Effector CD8-positive, alpha-beta T cell (primary cell): ENCODE measurements around the gene SCN1B.
"Not testable (repeated sequence)": the region's sequence is repeated elsewhere in the genome, so short reads cannot be mapped to it uniquely, and the experiment has no call there.

Experiments
- DNase-seq: peaks from one replicate; lab custom pipeline; 2025; lab: John Stamatoyannopoulos, UW

Gene SCN1B

DNA sequence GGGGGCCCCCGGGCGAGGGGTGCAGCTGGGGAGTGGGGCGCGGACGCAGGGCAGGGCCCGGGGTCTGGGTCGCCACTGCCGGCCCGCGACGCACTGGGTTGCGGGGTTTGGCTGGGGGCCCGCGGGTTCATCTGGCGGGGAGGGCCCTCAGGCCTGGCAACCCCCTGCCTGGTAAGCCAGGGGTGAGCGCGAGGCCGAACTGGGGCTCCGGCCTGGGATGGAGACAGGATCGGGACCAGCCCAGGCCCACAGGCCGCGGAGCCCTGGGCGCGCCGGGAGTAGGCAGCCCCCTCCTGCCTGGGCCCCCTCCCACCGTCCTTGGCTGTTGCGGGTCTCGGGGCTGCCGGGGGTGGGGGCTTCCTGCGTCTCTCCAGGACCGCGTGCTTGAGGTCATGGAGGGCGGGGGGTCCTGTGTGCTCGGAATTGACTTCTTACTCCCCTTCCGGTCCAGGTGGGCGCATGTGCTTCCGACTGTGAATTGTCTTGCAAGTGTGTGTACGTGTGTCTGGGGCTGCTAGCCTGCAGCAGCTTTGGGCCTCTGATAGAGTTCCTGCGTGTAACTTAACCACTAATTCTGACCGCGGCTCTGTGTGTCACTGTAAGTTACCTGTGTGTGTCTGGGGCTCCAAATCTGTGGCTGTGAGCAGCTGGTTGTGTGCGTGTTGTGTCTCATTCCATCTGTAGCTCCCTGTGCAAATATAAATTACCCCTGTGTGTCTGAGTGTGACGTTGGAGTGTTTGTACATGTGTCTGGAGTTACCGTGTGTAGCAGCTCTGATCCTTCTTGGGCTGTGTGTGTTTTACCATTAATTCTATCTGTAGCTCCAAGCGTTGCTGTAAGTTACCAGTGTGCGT, 29.4 kb upstream of the SCN1B start:
- no peak for DNase-seq

DNA sequence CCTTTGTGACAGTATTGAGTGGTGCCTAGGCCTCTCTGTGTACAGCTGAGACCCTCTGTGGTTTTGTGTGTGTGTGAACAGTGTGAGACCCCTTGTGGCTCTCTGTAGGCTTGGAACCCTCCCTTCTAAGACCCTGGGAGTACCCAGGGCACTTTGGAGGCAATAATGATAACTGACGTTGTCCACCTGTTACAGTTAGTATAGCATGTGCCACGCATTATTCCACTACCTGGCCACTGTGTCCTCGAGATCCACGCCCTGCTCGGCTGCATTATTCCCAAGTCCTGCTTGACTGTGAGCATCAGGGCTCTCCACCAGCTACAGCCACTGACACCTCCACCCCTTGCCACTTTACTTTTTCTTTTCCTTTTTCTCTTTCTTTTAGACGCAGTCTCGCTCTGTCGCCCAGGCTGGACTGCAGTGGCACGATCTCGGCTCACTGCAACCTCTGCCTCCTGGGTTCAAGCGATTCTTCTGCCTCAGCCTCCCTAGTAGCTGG, 28.2 kb upstream of the SCN1B start:
- DNase-seq: no peak

DNA sequence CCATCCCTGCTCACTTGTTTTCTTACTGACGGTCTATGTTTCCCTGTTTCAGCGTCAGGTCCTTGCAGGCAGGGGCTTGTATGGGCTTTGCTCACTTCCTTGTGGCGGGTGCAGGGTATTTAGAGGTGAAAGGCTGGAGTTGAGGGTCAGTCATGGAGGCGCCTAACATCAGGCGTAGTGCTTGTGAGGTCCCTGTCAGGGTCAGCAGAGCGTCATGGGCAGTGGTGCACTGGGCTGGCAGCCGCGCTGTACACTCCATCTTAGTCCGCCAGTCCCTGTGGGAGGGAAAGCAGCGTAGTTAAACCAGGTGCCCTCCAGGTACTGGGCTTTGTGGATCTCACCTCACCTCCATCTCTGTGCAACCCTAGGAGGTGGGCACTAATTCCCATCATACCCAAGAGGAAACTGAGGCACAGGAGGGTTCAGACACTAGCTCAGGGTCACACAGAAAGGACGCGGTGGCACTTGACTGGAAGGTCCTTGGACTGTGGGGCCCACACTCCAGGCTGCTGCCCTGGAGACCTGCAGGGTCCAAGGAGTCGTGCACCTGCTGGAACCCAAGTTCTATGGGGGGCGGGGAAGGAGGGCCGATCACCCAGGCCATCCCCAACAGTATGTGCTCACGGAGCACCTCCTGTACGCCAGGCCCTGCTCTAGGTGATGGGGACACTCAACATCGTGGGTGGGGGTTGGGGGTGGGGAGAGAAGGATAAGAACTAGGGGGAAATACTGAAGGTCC, 25.6 kb upstream of the SCN1B start:
- DNase-seq: no peak

DNA sequence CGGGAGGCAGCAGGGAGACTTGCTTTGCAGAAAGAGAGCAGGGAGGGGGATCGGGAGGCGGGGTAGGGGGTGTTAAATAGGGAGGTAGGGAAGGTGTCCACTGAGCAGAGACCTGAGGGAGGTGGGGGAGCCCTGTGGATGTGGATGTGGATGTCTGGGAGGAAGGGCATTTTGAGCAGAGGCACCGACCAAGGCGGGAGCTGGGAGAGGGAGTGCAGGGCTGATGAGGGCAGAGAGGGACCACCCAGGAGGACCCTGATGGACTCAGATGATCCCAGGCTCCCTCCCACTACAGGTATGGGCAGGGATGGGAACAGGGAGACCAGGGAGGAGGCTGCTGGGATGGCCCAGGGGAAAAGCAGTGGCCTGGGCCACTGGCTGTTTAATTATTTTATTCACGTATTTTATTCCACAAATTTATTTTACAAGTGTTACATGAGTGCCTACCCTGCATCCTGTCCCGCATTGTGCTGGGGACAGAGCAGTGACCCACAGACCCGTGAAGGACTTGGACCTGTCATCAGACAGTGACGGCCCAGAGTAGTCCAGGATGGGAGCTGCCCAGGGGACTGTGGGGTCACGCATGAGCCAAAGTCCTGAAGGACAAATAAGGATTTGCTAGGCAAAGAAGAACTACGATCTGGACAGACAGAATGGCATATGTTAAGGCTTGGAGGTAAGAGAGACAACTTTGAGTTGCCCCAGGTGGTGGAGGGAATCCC, 24.9 kb upstream of the SCN1B start:
- DNase-seq: no peak

DNA sequence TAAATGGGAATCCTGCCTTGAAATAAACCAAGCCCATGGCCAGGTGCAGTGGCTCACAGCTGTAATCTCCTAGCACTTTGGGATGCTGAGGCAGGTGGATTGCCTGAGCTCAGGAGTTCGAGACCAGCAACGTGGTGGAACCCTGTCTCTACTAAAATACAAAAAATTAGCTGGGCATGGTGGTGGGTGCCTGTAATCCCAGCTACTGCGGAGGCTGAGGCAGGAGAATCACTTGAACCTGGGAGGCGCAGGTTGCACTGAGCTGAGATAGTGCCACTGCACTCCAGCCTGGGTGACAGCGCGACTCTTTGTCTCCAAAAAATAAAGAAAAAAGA, 24.3 kb upstream of the SCN1B start:
- DNase-seq: not testable (repeated sequence)

DNA sequence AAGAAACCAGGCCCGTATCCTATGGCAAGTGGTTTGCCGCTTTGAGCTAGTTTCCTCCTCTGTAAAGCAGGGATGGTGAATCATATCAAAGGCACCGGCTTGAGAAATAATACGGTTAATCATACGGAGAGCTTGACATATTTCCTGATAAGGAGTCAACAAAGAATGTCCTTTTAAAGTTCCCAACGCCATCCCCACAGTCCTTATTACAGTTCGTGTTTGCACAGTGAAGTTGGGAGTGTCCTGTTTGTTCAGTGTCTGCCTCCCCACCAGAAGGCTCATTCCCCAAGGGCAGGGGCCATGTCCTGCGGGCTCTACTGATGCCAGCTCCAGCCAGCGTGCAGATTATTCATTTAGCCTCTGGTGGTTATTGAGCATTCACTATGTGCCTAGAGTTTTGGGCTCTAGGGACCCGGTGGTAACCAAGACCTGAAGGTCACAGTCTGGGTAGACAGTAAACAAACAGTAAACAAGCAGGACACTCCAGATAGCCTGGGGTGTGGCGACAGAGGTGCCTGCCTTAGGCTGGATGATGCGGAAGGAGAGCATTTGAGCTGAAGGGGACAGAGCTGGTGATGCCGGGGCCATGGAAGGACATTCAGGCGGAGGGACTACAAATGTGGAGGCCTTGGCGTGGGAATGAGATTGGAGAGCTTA, 23.8 kb upstream of the SCN1B start:
- DNase-seq: no peak

DNA sequence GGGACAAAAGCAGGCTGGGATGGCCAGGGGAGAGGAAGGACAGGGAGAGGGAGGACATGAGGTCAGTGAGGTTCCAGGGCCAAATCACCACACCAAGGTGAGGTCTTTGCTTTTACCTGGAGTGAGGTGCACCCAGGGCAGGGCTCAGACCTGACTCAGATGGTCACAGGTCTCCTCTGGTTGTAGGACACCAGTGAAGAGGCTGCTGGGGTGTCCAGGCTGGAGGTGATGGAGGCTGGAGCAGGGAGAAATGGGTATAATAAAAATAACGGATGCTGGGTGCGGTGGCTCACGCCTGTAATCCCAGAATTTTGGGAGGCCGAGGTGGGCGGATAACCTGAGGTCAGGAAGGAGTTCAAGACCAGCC, 23.3 kb upstream of the SCN1B start:
- no peak for DNase-seq

DNA sequence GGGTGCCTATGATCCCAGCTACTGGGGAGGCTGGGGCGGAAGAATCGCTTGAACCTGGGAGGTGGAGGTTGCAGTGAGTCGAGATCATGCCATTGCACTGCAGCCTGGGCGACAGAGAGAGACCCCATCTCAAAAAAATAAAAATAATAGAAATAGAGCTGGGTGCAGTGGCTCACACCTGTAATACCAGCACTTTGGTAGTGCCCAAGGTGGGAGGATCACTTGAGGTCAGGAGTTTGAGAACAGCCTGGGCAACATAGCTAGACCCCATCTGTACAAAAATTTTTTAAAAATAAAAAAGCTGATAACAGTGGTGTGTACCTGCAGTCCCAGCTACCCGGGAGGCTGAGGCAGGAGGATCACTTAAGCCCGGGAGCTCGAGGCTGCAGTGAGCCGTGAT, 22.8 kb upstream of the SCN1B start:
- not testable (repeated sequence) for DNase-seq

DNA sequence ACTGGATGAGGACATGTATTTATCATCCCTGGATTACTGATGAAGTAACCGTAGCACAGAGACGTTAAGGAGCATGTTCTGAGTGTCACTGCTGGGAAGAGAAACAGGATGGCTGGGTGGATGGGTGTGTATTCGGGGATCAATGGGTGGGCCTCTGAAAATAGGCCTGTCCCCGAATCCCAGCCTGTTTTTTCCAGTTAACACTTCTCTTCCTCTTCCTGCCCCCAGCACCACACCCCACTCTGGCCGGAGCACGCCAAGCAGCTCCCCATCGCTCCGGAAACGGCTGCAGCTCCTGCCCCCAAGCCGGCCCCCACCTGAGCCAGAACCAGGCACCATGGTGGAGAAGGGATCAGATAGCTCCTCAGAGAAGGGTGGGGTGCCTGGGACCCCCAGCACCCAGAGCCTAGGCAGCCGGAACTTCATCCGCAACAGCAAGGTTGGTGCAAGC, 21.4 kb upstream of the SCN1B start:
- DNase-seq: no peak

DNA sequence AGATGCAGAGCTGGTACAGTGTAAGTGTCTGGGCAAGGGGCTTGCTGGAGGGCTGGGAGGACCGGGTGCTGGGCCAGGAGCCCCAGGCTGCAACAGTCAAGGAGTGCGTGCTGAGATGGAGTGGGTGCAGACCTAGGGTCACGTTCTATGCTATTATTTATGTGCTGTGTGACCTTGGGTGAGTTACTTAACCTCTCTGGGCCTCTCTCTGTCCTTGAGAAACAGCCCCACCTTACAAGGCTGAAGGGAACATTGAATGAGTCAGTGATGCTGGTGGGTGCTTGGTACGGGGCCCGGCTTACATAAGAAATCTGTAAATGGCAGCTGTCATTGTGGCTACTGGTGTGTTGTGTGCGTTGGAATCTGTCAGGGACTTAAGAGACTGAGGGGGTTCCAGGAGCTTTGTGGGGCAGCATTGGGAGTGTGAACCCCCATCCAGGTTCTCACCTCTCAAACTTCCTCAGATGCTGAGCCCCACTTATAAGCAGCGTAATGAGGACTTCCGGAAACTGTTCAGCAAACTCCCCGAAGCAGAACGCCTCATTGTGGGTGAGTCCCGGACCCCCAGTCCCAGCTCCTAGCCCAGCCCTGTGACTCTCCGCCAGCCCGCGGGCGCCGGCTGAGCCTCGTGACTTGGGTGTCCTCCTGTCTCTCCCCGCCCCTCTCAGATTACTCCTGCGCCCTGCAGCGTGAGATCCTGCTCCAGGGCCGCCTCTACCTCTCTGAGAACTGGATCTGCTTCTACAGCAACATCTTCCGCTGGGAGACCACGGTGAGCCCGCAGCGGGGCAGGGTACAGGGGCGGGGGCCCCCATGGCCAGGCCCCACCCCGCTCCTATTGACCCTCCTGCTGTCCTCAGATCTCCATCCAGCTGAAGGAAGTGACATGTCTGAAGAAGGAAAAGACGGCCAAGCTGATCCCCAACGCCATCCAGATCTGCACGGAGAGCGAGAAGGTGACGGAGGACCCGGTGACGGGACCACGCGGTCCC, 20.6 kb upstream of the SCN1B start:
- no peak for DNase-seq

DNA sequence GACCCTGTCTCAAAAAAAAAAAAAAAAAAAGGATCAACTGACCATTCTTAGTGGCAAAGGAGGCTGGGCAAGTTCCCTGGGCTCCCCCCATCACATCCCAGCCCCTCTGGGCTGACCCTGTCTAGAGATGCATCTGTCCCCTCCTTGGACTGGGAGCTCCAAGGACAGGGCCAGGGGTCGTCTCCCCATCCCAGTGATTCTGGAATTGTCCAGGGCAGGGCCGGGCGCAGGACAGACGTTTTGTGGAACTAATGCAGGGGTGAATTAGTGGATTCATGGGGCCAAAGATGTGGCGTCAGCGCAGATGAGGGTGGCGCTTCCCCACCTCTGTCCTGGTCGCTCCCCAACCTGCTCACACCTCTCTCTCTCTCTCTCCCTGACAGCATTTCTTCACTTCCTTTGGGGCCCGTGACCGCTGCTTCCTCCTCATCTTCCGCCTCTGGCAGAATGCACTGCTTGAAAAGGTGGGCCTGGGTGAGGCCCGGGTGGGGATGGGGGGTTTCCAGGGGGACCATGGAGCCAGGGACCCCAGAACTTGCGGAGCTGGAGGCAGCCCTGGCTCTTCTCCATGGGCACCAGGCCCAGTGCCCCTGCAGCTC, 19.1 kb upstream of the SCN1B start:
- DNase-seq: no peak

DNA sequence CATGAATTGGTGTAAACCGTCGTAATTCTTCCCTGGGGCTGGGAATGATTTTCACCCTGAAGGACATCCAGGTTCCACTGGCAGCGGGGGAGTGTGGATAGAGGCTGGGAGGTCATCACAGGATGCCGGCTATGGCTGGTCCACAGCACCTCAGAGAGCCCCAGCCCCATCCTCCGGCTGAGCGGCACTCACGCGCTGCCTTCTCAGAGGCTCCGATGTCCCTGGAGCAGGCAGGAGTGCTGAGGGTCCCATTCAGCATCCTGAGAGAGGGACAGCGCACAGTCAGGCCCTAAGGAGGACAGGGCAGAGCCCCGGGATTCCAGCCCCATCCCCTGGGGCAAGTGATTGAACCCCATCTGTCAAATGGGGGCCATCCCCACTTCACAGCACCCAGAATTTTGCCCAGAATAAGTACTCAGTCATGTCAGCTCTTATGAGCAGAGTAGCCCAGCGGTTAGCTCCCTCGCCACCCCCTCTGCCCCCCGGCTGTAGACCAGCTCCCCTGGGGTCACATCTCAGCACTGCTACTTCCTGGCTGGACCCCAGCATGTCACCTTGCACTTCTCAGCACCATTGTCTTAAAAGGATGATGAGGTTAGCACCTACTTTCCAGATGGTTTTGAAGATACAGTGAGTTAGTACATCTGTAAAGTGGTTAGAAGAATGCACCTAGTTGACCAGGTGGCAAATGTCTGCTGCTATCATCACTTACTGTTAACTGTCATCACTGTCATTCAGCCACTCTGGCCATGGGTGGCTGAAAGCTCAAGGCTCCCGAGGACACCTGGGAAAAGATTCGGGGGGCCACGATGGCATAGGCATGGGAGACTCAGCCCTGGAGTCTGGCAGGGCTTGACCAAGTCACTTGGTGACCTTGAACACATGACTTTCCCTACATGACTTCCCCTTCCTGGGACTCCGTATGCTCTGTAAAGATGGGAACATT, 18.3 kb upstream of the SCN1B start:
- no peak for DNase-seq

DNA sequence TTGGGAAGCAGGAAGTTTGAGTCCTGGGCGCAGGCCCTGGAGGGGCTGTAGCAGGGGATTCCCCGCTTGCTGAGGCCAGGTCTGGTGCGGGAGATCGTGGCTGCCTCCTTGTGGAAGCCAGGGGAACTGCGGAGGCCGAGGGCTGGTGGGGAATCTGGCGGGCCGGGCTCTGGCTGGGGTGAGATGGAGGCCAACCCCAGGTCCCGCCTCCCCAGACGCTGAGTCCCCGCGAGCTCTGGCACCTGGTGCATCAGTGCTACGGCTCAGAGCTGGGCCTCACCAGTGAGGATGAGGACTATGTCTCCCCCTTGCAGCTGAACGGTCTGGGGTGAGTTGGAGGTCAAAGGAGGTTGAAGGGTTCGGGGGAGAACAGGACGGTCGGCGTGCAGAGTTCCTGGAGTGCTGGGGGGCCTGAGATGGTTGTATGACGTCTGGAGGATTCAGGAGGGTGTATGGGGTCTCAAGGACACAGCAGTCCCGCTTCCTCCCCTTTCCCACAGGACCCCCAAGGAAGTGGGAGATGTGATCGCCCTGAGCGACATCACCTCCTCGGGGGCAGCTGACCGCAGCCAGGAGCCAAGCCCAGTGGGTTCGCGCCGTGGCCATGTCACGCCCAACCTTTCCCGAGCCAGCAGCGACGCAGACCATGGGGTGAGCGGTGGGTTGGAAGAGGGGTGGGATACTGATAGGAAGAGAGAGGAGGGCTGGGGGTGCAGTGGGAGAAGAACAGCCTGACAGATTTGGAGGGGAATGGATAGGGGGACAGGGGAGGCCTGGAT, 17.0 kb upstream of the SCN1B start:
- DNase-seq: peak; percentile 76

DNA sequence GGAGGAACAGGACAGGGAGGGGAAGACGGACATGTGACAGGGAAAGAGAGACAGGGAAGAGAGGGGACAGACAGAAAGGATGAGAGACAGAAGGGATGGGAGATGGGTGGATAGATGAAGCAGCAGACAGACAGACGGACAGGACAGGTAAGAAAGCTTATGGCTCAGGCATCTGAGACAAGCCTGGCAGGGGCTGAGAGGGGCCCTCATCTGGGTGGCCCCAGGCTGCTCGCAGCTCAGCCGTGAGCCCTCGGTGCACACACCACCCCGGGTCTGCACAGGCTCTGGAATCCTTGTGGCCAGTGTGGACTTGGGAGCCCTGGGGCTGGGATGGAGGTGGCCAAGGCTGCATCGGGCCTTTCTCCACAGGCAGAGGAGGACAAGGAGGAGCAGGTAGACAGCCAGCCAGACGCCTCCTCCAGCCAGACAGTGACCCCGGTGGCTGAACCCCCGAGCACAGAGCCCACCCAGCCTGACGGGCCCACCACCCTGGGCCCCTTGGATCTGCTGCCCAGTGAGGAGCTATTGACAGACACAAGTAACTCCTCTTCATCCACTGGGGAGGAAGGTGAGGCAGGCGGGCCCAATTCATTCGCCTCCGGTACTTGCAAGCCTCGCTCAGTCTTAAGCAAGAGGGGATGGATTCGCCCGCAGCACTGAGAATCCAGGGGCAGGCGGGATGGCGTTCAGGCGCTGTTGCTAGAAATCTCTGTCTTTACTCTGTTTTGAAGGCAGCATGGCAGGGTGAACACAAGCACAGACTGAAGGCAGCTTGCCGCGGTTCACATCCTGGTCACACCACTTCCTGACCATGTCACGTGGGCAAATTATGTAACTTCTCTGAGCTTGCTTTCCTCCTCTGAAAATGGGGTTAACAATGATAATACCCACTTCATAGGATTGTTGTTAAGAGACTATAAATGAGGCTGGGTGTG, 16.2 kb upstream of the SCN1B start:
- DNase-seq: peak; percentile 32

DNA sequence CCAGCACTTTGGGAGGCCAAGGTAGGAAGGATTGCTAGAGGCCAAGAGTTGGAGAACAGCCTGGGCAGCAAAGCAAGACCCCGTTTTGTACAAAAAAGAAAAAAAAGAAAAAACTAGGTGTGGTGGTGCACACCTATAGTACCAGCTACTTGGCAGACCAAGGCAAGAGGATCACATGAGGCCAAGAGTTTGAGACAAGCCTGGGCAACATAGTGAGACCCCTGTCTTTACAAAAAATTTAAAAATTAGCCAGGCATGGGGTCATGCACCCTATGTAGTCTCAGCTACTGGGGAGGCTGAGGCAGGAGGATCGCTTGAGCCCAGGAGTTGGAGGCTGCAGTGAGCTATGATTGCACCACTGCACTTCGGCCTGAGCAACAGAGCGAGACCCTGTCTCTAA, 15.5 kb upstream of the SCN1B start:
- DNase-seq: not testable (repeated sequence)

DNA sequence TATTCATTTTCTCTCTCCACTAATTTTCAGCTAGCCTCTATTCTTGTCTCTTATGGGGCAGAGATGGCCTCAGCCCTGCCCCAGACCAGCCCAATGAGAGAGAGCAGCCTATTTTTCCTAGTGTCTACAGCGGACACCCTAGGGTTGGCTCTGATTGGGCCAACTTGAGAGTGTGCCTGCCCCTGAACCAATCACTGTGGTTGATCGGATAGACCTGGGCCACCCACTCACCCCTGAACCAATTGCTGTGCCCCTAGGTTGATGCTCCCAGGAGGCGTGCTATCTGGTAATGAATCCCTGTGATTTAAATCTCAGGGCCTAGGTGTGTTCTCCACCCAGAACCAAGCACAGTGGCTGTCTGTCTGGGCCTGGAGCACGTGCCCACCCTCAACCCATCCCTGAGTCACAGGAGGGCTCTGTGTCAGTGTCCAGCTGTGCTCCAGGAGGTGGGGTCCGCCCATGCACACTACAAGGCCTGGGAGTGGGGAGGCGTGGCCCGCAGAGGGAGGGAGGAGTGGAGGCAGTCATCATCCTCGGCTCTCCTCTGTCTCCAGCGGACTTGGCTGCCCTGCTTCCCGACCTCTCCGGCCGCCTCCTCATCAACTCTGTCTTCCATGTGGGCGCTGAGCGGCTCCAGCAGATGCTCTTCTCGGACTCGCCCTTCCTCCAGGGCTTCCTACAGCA, 14.9 kb upstream of the SCN1B start:
- DNase-seq: no peak

DNA sequence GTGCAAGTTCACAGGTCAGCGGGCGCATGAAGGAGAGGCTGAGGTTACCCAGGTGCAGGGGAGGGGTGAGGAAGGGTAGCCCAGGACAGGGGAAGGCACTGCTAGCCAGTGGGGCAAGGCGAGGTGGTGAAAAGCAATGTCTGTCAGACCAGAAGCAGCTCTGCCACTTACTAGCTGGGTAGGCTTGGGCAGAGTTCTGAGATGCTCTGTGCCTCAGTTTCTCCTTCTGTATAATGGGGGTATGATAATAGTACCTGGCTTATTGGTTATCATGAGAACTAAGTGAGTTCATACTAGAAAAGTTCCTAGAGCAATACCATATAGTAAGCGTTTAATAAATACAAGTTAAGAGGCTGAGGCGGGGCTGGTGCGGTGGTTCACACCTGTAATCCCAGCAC, 14.3 kb upstream of the SCN1B start:
- DNase-seq: no peak
